NOMO-1 treated with dmso at 0.1 percent for 144 hours (cell line): ENCODE measurements around the gene OAS1.

Source experiments
- DNase-seq: peaks from one replicate; lab custom pipeline; 2025; ENCODE audit not compliant: unreplicated experiment; lab: John Stamatoyannopoulos, UW

The OAS1 gene

GRCh38 chr12:112964067-112964670 lies 57.4 kb downstream of the OAS1 start:
- DNase-seq = no peak

GRCh38 chr12:112964915-112965314 lies 58.2 kb downstream of the OAS1 start:
- DNase-seq = no peak

- no peak for DNase-seq
Measured at GRCh38 chr12:112965643-112966042, 58.9 kb downstream of the OAS1 start.

GRCh38 chr12:112967306-112967705 lies 60.5 kb downstream of the OAS1 start:
- no peak for DNase-seq

- DNase-seq = no peak
Measured at GRCh38 chr12:112967858-112968257, 61.1 kb downstream of the OAS1 start.
